ENCODE results near the gene HADHB.
"Not testable (repeated sequence)": the region's sequence is repeated elsewhere in the genome, so short reads cannot be mapped to it uniquely, and the experiment has no call there.

HADHB gene

GRCh38 chr2:26245231-26245732 lies 543 bp downstream of the HADHB start:
- DNase-seq (ENCODE audit: low spot score) = peak; percentile 14

- DNase-seq (ENCODE audit: low spot score) = no peak
Measured at GRCh38 chr2:26245810-26246209, 1.1 kb downstream of the HADHB start.

- DNase-seq (ENCODE audit: low spot score) = no peak
Measured at GRCh38 chr2:26246818-26247217, 2.1 kb downstream of the HADHB start.

- DNase-seq (ENCODE audit: low spot score) = no peak
Measured at GRCh38 chr2:26249625-26250024, 4.9 kb downstream of the HADHB start.

GRCh38 chr2:26251893-26252292 lies 7.2 kb downstream of the HADHB start:
- no peak for DNase-seq (ENCODE audit: low spot score)

GRCh38 chr2:26255759-26256384 lies 11.1 kb downstream of the HADHB start:
- no peak for DNase-seq (ENCODE audit: low spot score)

GRCh38 chr2:26258836-26259235 lies 14.1 kb downstream of the HADHB start:
- not testable (repeated sequence) for DNase-seq (ENCODE audit: low spot score)

GRCh38 chr2:26268213-26268612 lies 23.5 kb downstream of the HADHB start:
- DNase-seq (ENCODE audit: low spot score) = no peak

GRCh38 chr2:26268670-26269385 lies 24.1 kb downstream of the HADHB start:
- DNase-seq (ENCODE audit: low spot score) = not testable (repeated sequence)

GRCh38 chr2:26269571-26270158 lies 24.9 kb downstream of the HADHB start:
- DNase-seq (ENCODE audit: low spot score) = no peak

GRCh38 chr2:26270373-26270772 lies 25.6 kb downstream of the HADHB start:
- no peak for DNase-seq (ENCODE audit: low spot score)

- DNase-seq (ENCODE audit: low spot score) = no peak
Measured at GRCh38 chr2:26273501-26273900, 28.8 kb downstream of the HADHB start.

GRCh38 chr2:26274058-26274613 lies 29.4 kb downstream of the HADHB start:
- DNase-seq (ENCODE audit: low spot score) = peak; percentile 10

- no peak for DNase-seq (ENCODE audit: low spot score)
Measured at GRCh38 chr2:26276484-26277227, 31.9 kb downstream of the HADHB start.

GRCh38 chr2:26279886-26280285 lies 35.1 kb downstream of the HADHB start:
- no peak for DNase-seq (ENCODE audit: low spot score)

GRCh38 chr2:26281226-26281625 lies 36.5 kb downstream of the HADHB start:
- DNase-seq (ENCODE audit: low spot score) = no peak

- DNase-seq (ENCODE audit: low spot score) = no peak
Measured at GRCh38 chr2:26283606-26284005, 38.9 kb downstream of the HADHB start.

GRCh38 chr2:26284132-26284531 lies 39.4 kb downstream of the HADHB start:
- no peak for DNase-seq (ENCODE audit: low spot score)

GRCh38 chr2:26285931-26286330 lies 41.2 kb downstream of the HADHB start:
- no peak for DNase-seq (ENCODE audit: low spot score)

- no peak for DNase-seq (ENCODE audit: low spot score)
Measured at GRCh38 chr2:26290001-26290400, 45.3 kb downstream of the HADHB start.

GRCh38 chr2:26292646-26293045 lies 47.9 kb downstream of the HADHB start:
- DNase-seq (ENCODE audit: low spot score) = no peak

- no peak for DNase-seq (ENCODE audit: low spot score)
Measured at GRCh38 chr2:26295511-26295910, 50.8 kb downstream of the HADHB start.

All from HuH-7 (cell line).